ENCODE results near the gene RTP5. TPM values are rescaled to one million over a fixed set of nuclear protein-coding genes. Genes with fewer than 3 reads are reported as not detected.

The RTP5 gene
- total RNA-seq, 6 donors from 2014 or later, result 0.14 to 2.1 (median 0.69) TPM; not detected in 1

GRCh38 chr2:241860184-241861078 is 9.1 kb upstream of the RTP5 start:
- Histone ChIP-seq H3K4me1 (peaks cover 6 to 23% (median 15%) of the 10 kb centered on the region in 4 donors), H3K9me3 (no peaks in the 10 kb centered on the region), H3K4me3 (peak overlapping the region in 3 of 4 donors; percentile 2 to 33 (median 12)), H3K27ac (peak overlapping the region; percentile 22 to 84 (median 70)), H3K27me3 (peaks cover 0 to 8% (median 4%) of the 10 kb centered on the region in 4 donors), H3K36me3 (no peaks in the 10 kb centered on the region)
- ATAC-seq (ENCODE audit: low FRiP score in 2 of 2), result peak in 1 of 2 donors; percentile 21
- TF ChIP-seq, protein P1, sequence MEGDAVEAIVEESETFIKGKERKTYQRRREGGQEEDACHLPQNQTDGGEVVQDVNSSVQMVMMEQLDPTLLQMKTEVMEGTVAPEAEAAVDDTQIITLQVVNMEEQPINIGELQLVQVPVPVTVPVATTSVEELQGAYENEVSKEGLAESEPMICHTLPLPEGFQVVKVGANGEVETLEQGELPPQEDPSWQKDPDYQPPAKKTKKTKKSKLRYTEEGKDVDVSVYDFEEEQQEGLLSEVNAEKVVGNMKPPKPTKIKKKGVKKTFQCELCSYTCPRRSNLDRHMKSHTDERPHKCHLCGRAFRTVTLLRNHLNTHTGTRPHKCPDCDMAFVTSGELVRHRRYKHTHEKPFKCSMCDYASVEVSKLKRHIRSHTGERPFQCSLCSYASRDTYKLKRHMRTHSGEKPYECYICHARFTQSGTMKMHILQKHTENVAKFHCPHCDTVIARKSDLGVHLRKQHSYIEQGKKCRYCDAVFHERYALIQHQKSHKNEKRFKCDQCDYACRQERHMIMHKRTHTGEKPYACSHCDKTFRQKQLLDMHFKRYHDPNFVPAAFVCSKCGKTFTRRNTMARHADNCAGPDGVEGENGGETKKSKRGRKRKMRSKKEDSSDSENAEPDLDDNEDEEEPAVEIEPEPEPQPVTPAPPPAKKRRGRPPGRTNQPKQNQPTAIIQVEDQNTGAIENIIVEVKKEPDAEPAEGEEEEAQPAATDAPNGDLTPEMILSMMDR (IDR thresholded peaks at IDR 0.05), result no peak
- no peak for TF ChIP-seq POLR2AphosphoS5 (IDR thresholded peaks at IDR 0.05)
- no peak for TF ChIP-seq POLR2A (IDR thresholded peaks at IDR 0.05)
- TF ChIP-seq EP300 (IDR thresholded peaks at IDR 0.05), result no peak
- WGBS, 2 donors, result 84 to 91% methylated on average over 6 to 10 of the region's 10 CpGs
- peak in 1 of 2 donors; percentile 56 for DNase-seq

DNA sequence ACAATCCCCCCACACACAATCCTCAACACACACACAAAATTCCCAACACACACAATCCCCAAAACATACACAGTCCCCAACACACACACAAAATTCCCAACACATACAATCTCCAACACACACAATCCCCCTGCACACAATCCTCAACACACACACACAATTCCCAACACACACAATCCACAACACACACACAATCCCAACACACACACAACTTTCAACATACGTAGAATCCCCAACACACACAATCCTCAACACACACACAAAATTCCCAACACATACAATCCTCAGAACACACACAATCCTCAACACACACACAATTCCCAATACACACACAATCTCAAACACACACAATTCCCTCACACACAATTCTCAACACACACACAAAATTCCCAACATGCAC is 8.3 kb upstream of the RTP5 start:
- TF ChIP-seq, protein P1 (IDR thresholded peaks at IDR 0.05), result no peak
- TF ChIP-seq EP300 (IDR thresholded peaks at IDR 0.05) (no peak), POLR2A (IDR thresholded peaks at IDR 0.05) (no peak), POLR2AphosphoS5 (IDR thresholded peaks at IDR 0.05) (no peak)
- ATAC-seq (ENCODE audit: low FRiP score in 2 of 2) (no peak), DNase-seq (no peak)
- Histone ChIP-seq H3K9me3 (no peaks in the 10 kb centered on the region), H3K36me3 (no peaks in the 10 kb centered on the region), H3K4me3 (no peak overlapping the region), H3K27me3 (peaks cover 0 to 8% (median 4%) of the 10 kb centered on the region in 4 donors), H3K27ac (peak overlapping the region in 1 of 4 donors; percentile 84), H3K4me1 (peaks cover 6 to 23% (median 15%) of the 10 kb centered on the region in 4 donors)
- 91 to 97% methylated on average over 1 of the region's 1 CpG for WGBS, 2 donors

GRCh38 chr2:241862093-241862492 is 7.4 kb upstream of the RTP5 start:
- ATAC-seq (ENCODE audit: low FRiP score in 2 of 2) (no peak), DNase-seq (peak in 1 of 2 donors; percentile 33)
- no peaks in the 10 kb centered on the region for H3K36me3 ChIP-seq
- no peaks in the 10 kb centered on the region for H3K9me3 ChIP-seq
- TF ChIP-seq, protein P1 (IDR thresholded peaks at IDR 0.05), result no peak
- TF ChIP-seq POLR2A (IDR thresholded peaks at IDR 0.05) (no peak), EP300 (IDR thresholded peaks at IDR 0.05) (no peak), POLR2AphosphoS5 (IDR thresholded peaks at IDR 0.05) (no peak)
- 71 to 79% methylated on average over 8 of the region's 8 CpGs for WGBS, 2 donors
- H3K27ac ChIP-seq, result no peak overlapping the region
- no peak overlapping the region for H3K4me3 ChIP-seq
- peaks cover 6 to 26% (median 15%) of the 10 kb centered on the region in 4 donors for H3K4me1 ChIP-seq
- H3K27me3 ChIP-seq, result peaks cover 0 to 15% (median 4%) of the 10 kb centered on the region in 4 donors

DNA sequence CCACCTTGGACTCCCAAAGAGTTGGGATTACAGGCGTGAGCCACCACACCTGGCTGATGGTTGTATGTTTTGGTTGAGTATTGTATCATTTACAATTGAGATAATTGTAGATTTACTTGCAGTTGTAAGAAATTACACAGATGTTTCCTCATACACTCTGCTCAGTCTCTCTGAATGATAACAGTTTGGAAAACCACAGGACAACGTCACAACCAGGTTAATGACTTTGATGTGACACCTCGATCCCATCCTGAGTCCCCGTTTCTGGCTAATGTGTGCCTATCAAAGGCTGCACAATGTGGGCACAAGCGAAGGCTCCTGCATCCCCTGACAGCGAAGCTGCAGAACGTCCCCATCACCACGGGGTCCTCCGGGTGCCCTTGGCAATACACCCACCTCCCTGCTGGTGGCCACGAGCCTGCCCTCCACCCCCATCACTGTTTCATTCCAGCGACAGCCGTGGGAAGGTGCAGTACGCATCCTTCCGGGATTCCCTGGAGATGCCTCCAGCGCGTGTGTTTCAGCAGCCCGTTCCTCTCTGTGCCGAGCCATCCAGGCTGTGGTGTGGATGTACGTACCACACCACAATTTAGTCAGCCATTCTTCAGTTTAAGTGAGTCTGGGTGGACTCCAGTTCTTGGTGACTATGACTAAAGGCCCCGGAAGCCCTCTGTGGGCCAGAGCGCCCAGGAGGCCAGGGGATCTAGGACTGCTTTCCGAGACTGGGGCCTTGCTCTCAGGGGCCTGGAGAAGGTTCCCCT is 6.6 kb upstream of the RTP5 start:
- Histone ChIP-seq H3K9me3 (no peaks in the 10 kb centered on the region), H3K4me1 (peaks cover 6 to 26% (median 15%) of the 10 kb centered on the region in 4 donors), H3K36me3 (no peaks in the 10 kb centered on the region), H3K27ac (peak overlapping the region in 2 of 4 donors; percentile 15 to 52), H3K4me3 (peak overlapping the region in 1 of 4 donors; percentile 6), H3K27me3 (peaks cover 0 to 15% (median 4%) of the 10 kb centered on the region in 4 donors)
- DNase-seq, result peak in 1 of 2 donors; percentile 36
- ATAC-seq (ENCODE audit: low FRiP score in 2 of 2), result no peak
- 82 to 85% methylated on average over 17 to 22 of the region's 22 CpGs for WGBS, 2 donors
- TF ChIP-seq, protein P1 (IDR thresholded peaks at IDR 0.05), result no peak
- TF ChIP-seq POLR2AphosphoS5 (IDR thresholded peaks at IDR 0.05), result no peak
- TF ChIP-seq POLR2A (IDR thresholded peaks at IDR 0.05), result no peak
- no peak for TF ChIP-seq EP300 (IDR thresholded peaks at IDR 0.05)

Data from upper lobe of left lung (tissue), 6 donors.